Glomerular visceral epithelial cell (primary cell): Measurements from ENCODE around the gene EPS8L2.
A peak's percentile ranks its signal among the peaks of the same experiment; 100 is the strongest.
"Not testable (repeated sequence)": the region's sequence is repeated elsewhere in the genome, so short reads cannot be mapped to it uniquely, and the experiment has no call there.

ENCODE experiments used
- DNase-seq: peaks from one replicate; pipeline ENCODE4 v3.0.0-alpha.2; 2016; ENCODE audit errors: extremely low spot score

The EPS8L2 gene

GRCh38 chr11:690244-690643, 15.8 kb upstream of the EPS8L2 start:
- DNase-seq: not testable (repeated sequence)

- DNase-seq: no peak
Observed at GRCh38 chr11:690738-691633, 15.0 kb upstream of the EPS8L2 start.

- no peak for DNase-seq
Observed at GRCh38 chr11:691710-692590, 14.1 kb upstream of the EPS8L2 start.

GRCh38 chr11:692824-693414, 13.1 kb upstream of the EPS8L2 start:
- DNase-seq: no peak

GRCh38 chr11:693415-693831, 12.6 kb upstream of the EPS8L2 start:
- DNase-seq: no peak

- no peak for DNase-seq
Observed at GRCh38 chr11:693887-694562, 12.0 kb upstream of the EPS8L2 start.

- peak; percentile 99 for DNase-seq
Observed at GRCh38 chr11:694563-695287, 11.3 kb upstream of the EPS8L2 start, which contains the start of gene DEAF1. DEAF1 (minus strand) TSS chr11:695222; CDS start chr11:695047, 175 bp downstream.

- no peak for DNase-seq
Observed at GRCh38 chr11:695288-695537, 10.8 kb upstream of the EPS8L2 start.

GRCh38 chr11:695538-696248, 10.3 kb upstream of the EPS8L2 start, which contains the start of gene TMEM80:
TMEM80 (plus strand) TSS chr11:695816; CDS start chr11:695828, 12 bp downstream.
- peak; percentile 98 for DNase-seq

GRCh38 chr11:696955-697491, 9.0 kb upstream of the EPS8L2 start:
- DNase-seq: peak; percentile 80

- DNase-seq: peak; percentile 82
Observed at GRCh38 chr11:697811-698311, 8.2 kb upstream of the EPS8L2 start.

- DNase-seq: no peak
Observed at GRCh38 chr11:698493-699115, 7.4 kb upstream of the EPS8L2 start.

GRCh38 chr11:699116-699508, 6.9 kb upstream of the EPS8L2 start:
- no peak for DNase-seq

- no peak for DNase-seq
Observed at GRCh38 chr11:699753-700152, 6.3 kb upstream of the EPS8L2 start.

GRCh38 chr11:701741-702461, 4.1 kb upstream of the EPS8L2 start:
- no peak for DNase-seq

- peak; percentile 71 for DNase-seq
Observed at GRCh38 chr11:702462-703461, 3.3 kb upstream of the EPS8L2 start.

- DNase-seq: no peak
Observed at GRCh38 chr11:703506-703905, 2.5 kb upstream of the EPS8L2 start.
